Epidermal melanocyte (primary cell): ENCODE data around the gene PDE4B.

Experiments used
- DNase-seq: peaks from one replicate; pipeline ENCODE4 v3.0.0; 2011; ENCODE audit warnings: low spot score; ENCODE audit not compliant: insufficient read length

PDE4B gene

GRCh38 chr1:66176012-66176715 lies 383.5 kb downstream of the PDE4B start:
- DNase-seq: no peak

GRCh38 chr1:66176832-66177231 lies 384.1 kb downstream of the PDE4B start:
- DNase-seq: no peak

- no peak for DNase-seq
These were observed 384.8 kb downstream of the PDE4B start for GRCh38 chr1:66177510-66177909.

DNA sequence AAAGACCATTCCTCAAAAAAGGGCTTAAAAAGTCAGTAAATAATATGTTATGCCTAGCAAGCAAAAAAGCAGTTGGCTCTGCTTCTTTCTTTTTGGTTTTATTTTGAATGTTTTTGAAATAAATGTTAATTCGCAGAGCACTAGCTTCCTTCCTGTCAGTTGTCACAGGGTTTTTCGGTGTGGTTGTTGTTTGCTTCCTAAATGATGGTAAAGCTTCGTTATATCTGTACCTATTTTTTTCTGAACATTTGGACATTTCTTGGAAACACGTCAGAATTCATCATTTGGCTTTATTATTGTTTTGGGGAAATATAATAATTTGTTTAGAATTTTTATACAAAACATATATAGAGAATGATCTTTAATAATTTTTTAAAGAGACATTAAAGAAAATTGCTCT lies 389.3 kb downstream of the PDE4B start:
- no peak for DNase-seq

DNA sequence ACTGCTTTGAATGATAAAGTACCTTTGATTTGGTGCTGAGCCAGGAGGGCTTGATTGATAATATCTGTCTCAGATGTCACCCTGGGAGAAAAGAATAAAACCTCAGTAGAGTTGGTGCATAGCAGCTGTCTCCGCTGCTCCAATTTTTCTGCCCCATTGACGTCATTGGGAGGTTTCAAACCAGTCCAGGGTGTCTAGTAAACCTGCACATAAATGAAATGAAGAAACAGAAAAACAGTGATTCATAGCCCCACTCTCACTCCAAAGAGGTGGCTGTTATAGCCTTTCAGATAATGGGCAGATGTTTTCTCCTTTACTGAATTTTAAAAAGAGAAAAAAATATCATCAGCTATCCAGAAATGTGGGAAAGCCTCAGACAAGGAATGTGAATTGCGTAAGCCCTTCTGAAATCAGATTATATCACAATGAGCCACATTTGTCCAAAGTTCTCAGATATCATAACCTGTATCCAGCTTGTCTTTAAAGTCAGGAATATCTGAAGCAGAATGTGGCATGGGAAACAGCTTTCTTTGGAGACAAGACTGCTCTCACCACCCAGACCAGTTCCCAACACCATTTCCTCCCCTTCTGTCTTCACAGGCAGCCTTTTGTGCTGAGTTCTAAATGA lies 390.0 kb downstream of the PDE4B start:
- DNase-seq: no peak

DNA sequence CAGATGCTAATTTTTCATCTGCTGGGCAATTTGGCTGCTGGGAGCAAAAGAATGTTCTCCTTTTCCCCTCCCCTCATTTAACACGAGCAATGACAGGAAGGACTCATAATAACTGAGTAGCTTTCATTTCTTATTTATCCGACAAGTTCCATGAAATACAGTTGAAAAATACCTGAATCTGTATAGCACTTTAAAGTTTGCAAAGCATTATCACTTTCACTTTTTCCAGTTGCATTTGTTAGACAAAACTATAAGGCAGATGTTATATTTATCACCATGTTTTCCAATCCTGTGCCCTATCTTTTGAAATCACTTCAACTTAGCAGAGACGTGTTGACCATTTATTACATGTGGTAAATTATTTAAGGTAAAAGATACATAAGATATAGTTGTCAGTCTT lies 390.7 kb downstream of the PDE4B start:
- DNase-seq: no peak

DNA sequence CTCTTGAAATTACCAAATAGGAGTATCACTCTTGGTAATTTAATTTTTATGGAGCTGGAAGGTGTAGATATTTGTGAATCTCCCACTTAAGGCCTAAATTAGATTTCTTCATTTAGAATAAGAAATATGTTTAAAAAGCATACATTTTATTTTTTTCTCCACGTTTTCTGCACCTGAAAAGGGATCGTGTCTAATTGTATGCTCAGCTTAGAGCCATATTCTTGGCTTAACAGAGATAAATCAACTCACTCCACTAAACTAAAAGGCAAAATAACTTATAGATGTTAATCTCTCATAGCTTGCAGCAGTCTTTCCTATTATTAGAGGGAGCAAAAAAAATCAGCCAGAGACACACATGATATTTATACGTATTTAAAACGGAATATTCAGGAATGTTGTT lies 404.4 kb downstream of the PDE4B start:
- no peak for DNase-seq

DNA sequence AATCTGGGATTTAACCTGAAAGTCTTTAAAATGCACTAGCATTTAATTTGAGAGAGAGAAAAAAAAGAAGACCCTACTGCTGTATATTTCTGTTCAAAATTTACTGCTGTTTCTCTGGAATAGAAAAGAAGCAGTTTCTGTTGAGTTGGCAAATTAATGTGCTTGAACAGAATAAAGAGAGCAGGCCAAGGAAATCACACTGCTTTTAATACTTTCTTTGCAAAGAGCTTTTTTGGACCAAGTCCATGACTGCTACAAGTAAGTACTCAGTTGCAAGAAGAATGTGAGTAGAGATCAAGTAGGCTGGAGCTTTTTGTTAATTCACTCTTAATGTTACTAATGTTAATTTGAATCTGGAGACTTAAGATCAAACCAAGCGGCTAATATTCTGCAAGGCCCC lies 405.1 kb downstream of the PDE4B start:
- DNase-seq: no peak

DNA sequence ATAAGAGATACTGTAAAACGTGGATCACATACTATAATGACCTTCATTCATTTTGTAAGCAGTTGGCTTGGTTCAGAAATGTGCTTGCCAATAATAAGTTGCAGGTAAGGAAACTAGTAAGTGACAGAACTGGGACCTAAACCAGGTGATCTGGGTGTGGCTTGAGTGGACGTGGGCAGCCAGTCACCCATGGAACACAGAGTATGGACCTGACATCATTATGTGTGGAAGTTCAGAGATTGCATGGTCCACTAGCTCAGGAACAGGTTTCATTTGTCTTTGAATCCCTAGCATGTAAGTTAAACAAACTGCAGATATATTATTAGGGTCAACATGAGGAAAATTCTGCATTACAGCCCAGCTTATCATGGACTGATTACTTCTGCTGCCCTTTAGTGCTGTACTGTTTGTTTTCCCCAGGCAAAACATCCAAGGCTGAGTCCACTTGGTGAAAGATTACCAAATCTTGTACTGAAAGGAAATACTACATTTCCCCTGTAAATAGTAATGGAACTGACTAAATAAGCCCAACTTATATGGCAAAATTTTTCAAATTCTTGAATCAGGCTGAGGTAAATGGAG lies 414.0 kb downstream of the PDE4B start:
- no peak for DNase-seq

GRCh38 chr1:66207484-66207883 lies 414.8 kb downstream of the PDE4B start:
- DNase-seq: no peak

GRCh38 chr1:66208632-66209031 lies 415.9 kb downstream of the PDE4B start:
- no peak for DNase-seq

- DNase-seq: no peak
These were observed 418.0 kb downstream of the PDE4B start for GRCh38 chr1:66210635-66211244.

- DNase-seq: no peak
These were observed 418.8 kb downstream of the PDE4B start for GRCh38 chr1:66211521-66211920.

DNA sequence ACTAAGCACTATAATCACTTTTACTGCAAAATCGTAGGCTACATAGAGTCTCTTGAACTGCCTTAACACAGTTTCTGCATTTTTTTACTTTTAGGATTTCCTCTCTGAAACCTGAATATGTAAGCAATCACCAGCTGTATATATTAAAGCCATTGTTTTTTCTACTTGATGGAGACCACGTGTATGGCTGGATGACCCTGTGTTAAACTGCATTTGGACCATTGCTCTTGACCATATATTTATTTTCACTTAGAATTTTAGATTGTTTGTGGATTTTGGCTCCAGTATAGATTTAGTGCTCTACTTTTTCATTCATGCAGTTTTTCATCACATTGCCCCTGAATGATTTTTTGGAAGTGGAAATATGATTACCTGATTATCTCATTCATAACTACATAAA lies 420.8 kb downstream of the PDE4B start:
- DNase-seq: no peak

GRCh38 chr1:66214901-66215300 lies 422.2 kb downstream of the PDE4B start:
- no peak for DNase-seq

DNA sequence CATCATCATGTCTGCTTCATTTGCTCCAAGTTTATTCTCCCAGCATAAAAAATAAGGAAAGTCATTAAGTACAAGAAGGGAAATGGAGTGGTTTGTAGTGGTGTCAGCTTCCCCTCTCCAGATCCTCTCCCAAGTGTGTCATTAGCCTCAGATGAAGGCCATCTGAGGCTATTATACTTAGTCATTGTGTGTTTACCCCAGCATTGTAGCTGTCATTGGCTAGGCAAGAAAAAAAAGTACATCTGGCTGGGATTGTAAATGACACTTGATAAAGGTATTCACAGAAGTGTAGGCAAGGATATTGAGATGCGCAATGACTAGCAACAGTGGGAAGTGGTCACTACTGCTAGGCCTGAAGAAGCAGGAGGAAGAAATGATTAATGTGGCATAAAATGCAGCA lies 424.3 kb downstream of the PDE4B start:
- no peak for DNase-seq

- DNase-seq: no peak
These were observed 424.9 kb downstream of the PDE4B start for GRCh38 chr1:66217561-66217960.

- DNase-seq: no peak
These were observed 427.8 kb downstream of the PDE4B start for GRCh38 chr1:66220477-66220876.

DNA sequence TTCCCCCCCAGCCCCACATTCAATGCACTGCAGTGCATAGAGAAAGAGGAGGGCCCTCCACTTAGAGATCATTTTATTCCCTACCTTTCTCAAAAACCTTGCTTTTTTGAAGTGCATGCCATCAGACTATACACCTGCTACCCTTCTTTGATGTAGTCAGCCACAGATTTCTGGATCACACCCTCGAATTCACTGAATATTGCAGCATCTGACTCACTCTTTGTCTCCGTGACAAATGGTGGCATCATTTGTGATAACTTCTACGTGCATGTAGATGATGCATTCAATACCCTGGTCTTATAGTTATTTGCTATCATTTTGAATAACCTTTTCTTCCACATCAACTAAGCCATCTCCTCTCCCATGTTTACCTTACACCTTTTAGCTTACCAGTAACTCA lies 431.0 kb downstream of the PDE4B start:
- DNase-seq: no peak

DNA sequence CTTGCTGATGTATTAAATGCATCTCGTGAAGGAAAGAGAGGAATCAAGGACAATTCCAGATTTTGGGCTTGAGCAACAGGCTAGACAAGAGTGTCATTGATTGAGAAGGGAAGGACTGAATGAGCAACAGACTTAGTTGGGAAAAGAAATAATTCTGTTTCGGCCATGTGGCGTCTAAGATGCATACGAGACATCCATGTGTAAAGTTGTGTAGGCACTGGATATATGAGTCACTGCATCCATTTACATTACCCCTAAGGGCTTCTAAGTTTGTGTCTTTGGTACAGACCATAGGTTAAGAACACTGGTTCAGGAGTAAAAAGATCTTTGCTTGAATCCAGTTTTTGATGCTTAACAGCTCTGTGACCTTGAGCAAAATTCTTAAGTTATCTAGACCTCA lies 434.3 kb downstream of the PDE4B start:
- no peak for DNase-seq

- DNase-seq: no peak
These were observed 435.3 kb downstream of the PDE4B start for GRCh38 chr1:66227966-66228365.

GRCh38 chr1:66231217-66231616 lies 438.5 kb downstream of the PDE4B start:
- no peak for DNase-seq
